SK-N-SH (cell line): ENCODE measurements around the gene VARS1. TPM values are rescaled to one million over a fixed set of nuclear protein-coding genes. Genes with fewer than 3 reads are reported as not detected.

Experiments used
- CTCF ChIA-PET: fragments of 300-600, 350-600 bp; formaldehyde crosslinking; extraction: SDS; loops from one replicate; lab custom pipeline; 2021; lab: Yijun Ruan, JAX
- POLR2A ChIA-PET: fragments of 350-600 bp; sonication (Branson Sonifier 250); formaldehyde crosslinking; extraction: SDS; loops from one replicate; lab custom pipeline; 2020; ENCODE audit warnings: antibody characterized with exemption, inconsistent platforms; lab: Yijun Ruan, JAX
- DNase-seq: peaks from one replicate; pipeline ENCODE4 v3.0.0; 2012
- H2AFZ ChIP-seq: fragments of 200-600 bp; sonication (generic); 2 replicates; pipeline ENCODE4 v1.8.1; 2016; ENCODE audit warnings: antibody characterized with exemption, mild to moderate bottlenecking, low read depth
- H3F3A ChIP-seq: fragments of 200-600 bp; sonication (generic); replicated peaks from 2 replicates; pipeline ENCODE3; 2016; ENCODE audit warnings: antibody characterized with exemption, mild to moderate bottlenecking; ENCODE audit not compliant: insufficient read depth
- H3K27ac ChIP-seq, 2 experiments: fragments of 200-500 bp in 1 of 2; fragments of 200-600 bp in 1 of 2; sonication (Bioruptor generic) in 1 of 2; sonication (generic), shearing (Covaris generic) in 1 of 2; 2 replicates each; pipeline versions ENCODE4 v1.5.1 to v1.6.1; 2014 to 2016; ENCODE audit warnings: low read depth in 2 of 2, inconsistent platforms in 1 of 2, low read length in 1 of 2, mild to moderate bottlenecking in 1 of 2, mixed read lengths in 1 of 2
- H3K27me3 ChIP-seq: fragments of 200-600 bp; sonication (generic), shearing (Covaris generic); 2 replicates; pipeline ENCODE4 v1.6.1; 2016; ENCODE audit warnings: mixed run types; ENCODE audit not compliant: insufficient read depth
- H3K36me3 ChIP-seq, 2 experiments: fragments of 200-500 bp in 1 of 2; fragments of 200-600 bp in 1 of 2; sonication (Bioruptor generic) in 1 of 2; sonication (generic) in 1 of 2; replicated peaks in 1 of 2; 2 replicates each; pipeline versions ENCODE3 to v1.5.1; 2014 to 2016; ENCODE audit warnings: low read length in 1 of 2, mild to moderate bottlenecking in 1 of 2; ENCODE audit not compliant: insufficient read depth in 2 of 2, control insufficient read depth in 1 of 2
- H3K4me1 ChIP-seq, 2 experiments: fragments of 200-500 bp in 1 of 2; fragments of 200-600 bp in 1 of 2; sonication (Bioruptor generic) in 1 of 2; sonication (generic), shearing (Covaris generic) in 1 of 2; 2 replicates each; pipeline versions ENCODE4 v1.5.1 to v1.6.1; 2014 to 2016; ENCODE audit warnings: low read depth in 1 of 2, low read length in 1 of 2, mixed run types in 1 of 2; ENCODE audit not compliant: insufficient read depth in 2 of 2, control insufficient read depth in 1 of 2
- H3K4me2 ChIP-seq: fragments of 200-600 bp; sonication (generic), shearing (Covaris generic); 2 replicates; pipeline ENCODE4 v1.6.1; 2017; ENCODE audit warnings: mixed run types
- H3K4me3 ChIP-seq, 2 experiments: fragments of 200-500 bp in 1 of 2; fragments of 200-600 bp in 1 of 2; sonication (Bioruptor generic) in 1 of 2; sonication (generic), shearing (Covaris generic) in 1 of 2; 2 replicates each; pipeline versions ENCODE4 v1.5.1 to v1.8.1; 2014 to 2016; ENCODE audit warnings: low read depth in 2 of 2, inconsistent platforms in 1 of 2, low read length in 1 of 2, mild to moderate bottlenecking in 1 of 2, mixed read lengths in 1 of 2, moderate library complexity in 1 of 2
- H3K79me2 ChIP-seq: fragments of 200-600 bp; sonication (generic); 2 replicates; pipeline ENCODE4 v1.8.1; 2017; ENCODE audit warnings: mild to moderate bottlenecking; ENCODE audit not compliant: insufficient read depth
- H3K9ac ChIP-seq: fragments of 200-600 bp; sonication (generic); 2 replicates; pipeline ENCODE4 v1.6.1; 2017; ENCODE audit warnings: mixed run types
- H3K9me2 ChIP-seq: fragments of 200-600 bp; sonication (generic); 2 replicates; pipeline ENCODE4 v1.6.1; 2017; ENCODE audit warnings: mixed run types
- H3K9me3 ChIP-seq: fragments of 200-600 bp; sonication (generic); 2 replicates; pipeline ENCODE4 v1.6.1; 2017; ENCODE audit warnings: mixed run types, mild to moderate bottlenecking, moderate library complexity
- H4K20me1 ChIP-seq: fragments of 200-600 bp; sonication (generic); 2 replicates; pipeline ENCODE4 v1.6.1; 2017; ENCODE audit warnings: mild to moderate bottlenecking, mixed run types; ENCODE audit not compliant: insufficient read depth
- CHD2 ChIP-seq: fragments of 150-350 bp; IDR thresholded peaks from 2 replicates; pipeline ENCODE4 v1.6.1; 2018; ENCODE audit warnings: low read length; ENCODE audit not compliant: partially characterized antibody
- ELF1 ChIP-seq: IDR thresholded peaks from 2 replicates; pipeline ENCODE4 v1.4.0; 2012
- FOXM1 ChIP-seq: IDR thresholded peaks from 2 replicates; pipeline ENCODE4 v1.4.0; 2012; ENCODE audit warnings: low read depth, mild to moderate bottlenecking
- GABPA ChIP-seq: IDR thresholded peaks from 2 replicates; pipeline ENCODE4 v1.4.0; 2012; ENCODE audit warnings: low read depth, mild to moderate bottlenecking
- GATA2 ChIP-seq: sonication (generic); formaldehyde crosslinking; IDR thresholded peaks from 2 replicates; pipeline ENCODE4 v1.5.0; 2020; ENCODE audit warnings: mild to moderate bottlenecking, missing genetic modification reagents
- IRF3 ChIP-seq: fragments of 150-350 bp; IDR thresholded peaks from 2 replicates; pipeline ENCODE4 v1.6.1; 2016; ENCODE audit warnings: mild to moderate bottlenecking, low read depth, low read length
- NFIC ChIP-seq: IDR thresholded peaks from 2 replicates; pipeline ENCODE4 v1.4.0; 2012; ENCODE audit warnings: borderline replicate concordance
- NRF1 ChIP-seq: IDR thresholded peaks from 2 replicates; pipeline ENCODE4 v1.6.1; 2012; ENCODE audit warnings: low read depth, mild to moderate bottlenecking, low read length
- RAD21 ChIP-seq: IDR thresholded peaks from 2 replicates; pipeline ENCODE4 v1.6.1; 2012; ENCODE audit warnings: mild to moderate bottlenecking, low read length
- RCOR1 ChIP-seq: fragments of 150-350 bp; IDR thresholded peaks from 2 replicates; pipeline ENCODE4 v1.6.1; 2017; ENCODE audit warnings: antibody characterized with exemption, low read length
- SMC3 ChIP-seq: IDR thresholded peaks from 2 replicates; pipeline ENCODE4 v1.6.1; 2012; ENCODE audit warnings: low read depth, low read length, improper control_type of control experiment
- TCF12 ChIP-seq: IDR thresholded peaks from 2 replicates; pipeline ENCODE4 v1.4.0; 2012
- TEAD4 ChIP-seq: IDR thresholded peaks from 2 replicates; pipeline ENCODE4 v1.4.0; 2012; ENCODE audit warnings: mild to moderate bottlenecking, borderline replicate concordance; ENCODE audit not compliant: insufficient read depth
- ZBTB33 ChIP-seq: IDR thresholded peaks from 2 replicates; pipeline ENCODE4 v1.4.0; 2012; ENCODE audit warnings: low read depth, borderline replicate concordance
- WGBS: methylation state at CpG from one replicate; pipeline ENCODE4 v1.1.6; 2017; ENCODE audit warnings: low lambda C conversion rate; 5-methylcytosine and 5-hydroxymethylcytosine counted together
- polyA plus RNA-seq, 3 experiments: library from polyadenylated mRNA; depleted of rRNA; stranded (reverse); fragments of >200 nt; gene quantifications; 2 replicates each; pipeline ENCODE4 v1.2.3, GENCODE V29; 2012
- TF ChIP-seq, protein P1 (sequence below): IDR thresholded peaks from 2 replicates; pipeline ENCODE4; 2012
- TF ChIP-seq, protein P2 (sequence below): fragments of 200-600 bp; sonication (generic); IDR thresholded peaks from 2 replicates; pipeline ENCODE4 v1.6.1; 2017; ENCODE audit warnings: antibody characterized with exemption, mild to moderate bottlenecking, moderate library complexity
- TF ChIP-seq, protein P3 (sequence below): IDR thresholded peaks from 2 replicates; pipeline ENCODE4 v1.4.0; 2012; ENCODE audit warnings: low read depth
- TF ChIP-seq, protein P4 (sequence below): IDR thresholded peaks from 2 replicates; pipeline ENCODE4 v1.4.0; 2012; ENCODE audit warnings: low read depth, borderline replicate concordance

Gene VARS1
- polyA plus RNA-seq, 1 of the 3 experiments (the other 2 are of a cell fraction) = 35.1 TPM

GRCh38 chr6:31767096-31767645, 28.4 kb downstream of the VARS1 start:
- no peaks in the 10 kb centered on the region for H3K36me3 ChIP-seq
- H3K4me2 ChIP-seq = no peak overlapping the region
- no peak overlapping the region for H3K9ac ChIP-seq
- no peaks in the 10 kb centered on the region for H3K27me3 ChIP-seq
- peaks cover 0 to 8% of the 10 kb centered on the region in 2 experiments; a peak in 1 of 4 replicates for H3K4me1 ChIP-seq
- H3K9me3 ChIP-seq = no peaks in the 10 kb centered on the region
- ChIA-PET CTCF (interaction anchor here (1.0 to 2.3 kb wide), 3 partner anchors 10 to 329 kb away, joined by 3 to 12 read pairs (median 3); partner anchors contain the start of gene VWA7), POLR2A (interaction anchor here (1.2 kb wide), 1 partner anchor 38 kb away, joined by 5 read pairs; the partner anchor contains the start of gene DDAH2)
- TF ChIP-seq, protein P1, sequence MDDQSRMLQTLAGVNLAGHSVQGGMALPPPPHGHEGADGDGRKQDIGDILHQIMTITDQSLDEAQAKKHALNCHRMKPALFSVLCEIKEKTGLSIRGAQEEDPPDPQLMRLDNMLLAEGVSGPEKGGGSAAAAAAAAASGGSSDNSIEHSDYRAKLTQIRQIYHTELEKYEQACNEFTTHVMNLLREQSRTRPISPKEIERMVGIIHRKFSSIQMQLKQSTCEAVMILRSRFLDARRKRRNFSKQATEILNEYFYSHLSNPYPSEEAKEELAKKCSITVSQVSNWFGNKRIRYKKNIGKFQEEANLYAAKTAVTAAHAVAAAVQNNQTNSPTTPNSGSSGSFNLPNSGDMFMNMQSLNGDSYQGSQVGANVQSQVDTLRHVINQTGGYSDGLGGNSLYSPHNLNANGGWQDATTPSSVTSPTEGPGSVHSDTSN = no peak
- TF ChIP-seq NRF1 (no peak), ZBTB33 (no peak), SMC3 (no peak), GATA2 (no peak), ELF1 (no peak), CHD2 (no peak), TCF12 (no peak)
- TF ChIP-seq, protein P2, sequence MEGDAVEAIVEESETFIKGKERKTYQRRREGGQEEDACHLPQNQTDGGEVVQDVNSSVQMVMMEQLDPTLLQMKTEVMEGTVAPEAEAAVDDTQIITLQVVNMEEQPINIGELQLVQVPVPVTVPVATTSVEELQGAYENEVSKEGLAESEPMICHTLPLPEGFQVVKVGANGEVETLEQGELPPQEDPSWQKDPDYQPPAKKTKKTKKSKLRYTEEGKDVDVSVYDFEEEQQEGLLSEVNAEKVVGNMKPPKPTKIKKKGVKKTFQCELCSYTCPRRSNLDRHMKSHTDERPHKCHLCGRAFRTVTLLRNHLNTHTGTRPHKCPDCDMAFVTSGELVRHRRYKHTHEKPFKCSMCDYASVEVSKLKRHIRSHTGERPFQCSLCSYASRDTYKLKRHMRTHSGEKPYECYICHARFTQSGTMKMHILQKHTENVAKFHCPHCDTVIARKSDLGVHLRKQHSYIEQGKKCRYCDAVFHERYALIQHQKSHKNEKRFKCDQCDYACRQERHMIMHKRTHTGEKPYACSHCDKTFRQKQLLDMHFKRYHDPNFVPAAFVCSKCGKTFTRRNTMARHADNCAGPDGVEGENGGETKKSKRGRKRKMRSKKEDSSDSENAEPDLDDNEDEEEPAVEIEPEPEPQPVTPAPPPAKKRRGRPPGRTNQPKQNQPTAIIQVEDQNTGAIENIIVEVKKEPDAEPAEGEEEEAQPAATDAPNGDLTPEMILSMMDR = no peak
- 94% methylated on average over 6 of the region's 6 CpGs for WGBS
- no peaks in the 10 kb centered on the region for H4K20me1 ChIP-seq
- peaks cover 2% of the 10 kb centered on the region for H3F3A ChIP-seq
- H3K4me3 ChIP-seq = no peak overlapping the region
- H3K9me2 ChIP-seq = no peaks in the 10 kb centered on the region
- no peak overlapping the region for H3K27ac ChIP-seq
- no peak for DNase-seq
- H3K79me2 ChIP-seq = no peaks in the 10 kb centered on the region
- H2AFZ ChIP-seq = no peak overlapping the region

GRCh38 chr6:31765910-31766794, 29.4 kb downstream of the VARS1 start:
- Histone ChIP-seq H3K9me3 (no peaks in the 10 kb centered on the region), H4K20me1 (no peaks in the 10 kb centered on the region), H3K36me3 (no peaks in the 10 kb centered on the region), H3K9ac (no peak overlapping the region), H3K4me2 (no peak overlapping the region; the same call in 1 of the 2 replicates), H3K4me1 (peaks cover 0 to 8% of the 10 kb centered on the region in 2 experiments; a peak in 1 of 4 replicates), H2AFZ (peak overlapping the region; percentile 71; the same call in 1 of the 2 replicates), H3K27ac (no peak overlapping the region), H3F3A (peaks cover 2% of the 10 kb centered on the region)
- POLR2A ChIA-PET = interaction anchor here (0.6 to 1.2 kb wide), 5 partner anchors 24 to 49 kb away, joined by 3 to 5 read pairs (median 3); partner anchors contain the start of genes DDAH2, HSPA1A and HSPA1L
- DNase-seq = peak; percentile 90
- CTCF ChIA-PET = interaction anchor here (0.7 to 2.3 kb wide), 8 partner anchors 11 to 330 kb away, joined by 3 to 12 read pairs (median 4); partner anchors contain the start of genes DDAH2 and VWA7
- 64% methylated on average over 35 of the region's 42 CpGs for WGBS
- TF ChIP-seq ELF1 (no peak), FOXM1 (no peak), NFIC (no peak), SMC3 (no peak), GABPA (no peak), RCOR1 (no peak), NRF1 (no peak), CHD2 (no peak), TEAD4 (no peak), IRF3 (no peak), RAD21 (no peak)
- TF ChIP-seq, protein P3, sequence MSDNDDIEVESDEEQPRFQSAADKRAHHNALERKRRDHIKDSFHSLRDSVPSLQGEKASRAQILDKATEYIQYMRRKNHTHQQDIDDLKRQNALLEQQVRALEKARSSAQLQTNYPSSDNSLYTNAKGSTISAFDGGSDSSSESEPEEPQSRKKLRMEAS = no peak
- TF ChIP-seq, protein P4, sequence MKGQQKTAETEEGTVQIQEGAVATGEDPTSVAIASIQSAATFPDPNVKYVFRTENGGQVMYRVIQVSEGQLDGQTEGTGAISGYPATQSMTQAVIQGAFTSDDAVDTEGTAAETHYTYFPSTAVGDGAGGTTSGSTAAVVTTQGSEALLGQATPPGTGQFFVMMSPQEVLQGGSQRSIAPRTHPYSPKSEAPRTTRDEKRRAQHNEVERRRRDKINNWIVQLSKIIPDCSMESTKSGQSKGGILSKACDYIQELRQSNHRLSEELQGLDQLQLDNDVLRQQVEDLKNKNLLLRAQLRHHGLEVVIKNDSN = no peak
- TF ChIP-seq, all 33 proteins: peak for 0
- H3K4me3 ChIP-seq = peak overlapping the region in 1 of 2 experiments; percentile 29; a peak in 1 of 4 replicates
- H3K27me3 ChIP-seq = no peaks in the 10 kb centered on the region
- H3K9me2 ChIP-seq = no peaks in the 10 kb centered on the region
- H3K79me2 ChIP-seq = no peaks in the 10 kb centered on the region
